OCI-LY1 (cell line): Measurements from ENCODE around the gene MTCL3.

Experiments used
- H2AFZ ChIP-seq: fragments of 200-600 bp; sonication (generic), shearing (Covaris generic); 2 replicates; pipeline ENCODE4 v1.6.0; 2014; ENCODE audit warnings: antibody characterized with exemption, mild to moderate bottlenecking, low read length
- H3F3A ChIP-seq: fragments of 200-600 bp; sonication (generic), shearing (Covaris generic); 2 replicates; pipeline ENCODE4 v1.6.0; 2014; ENCODE audit warnings: mild to moderate bottlenecking, antibody characterized with exemption, low read length, moderate library complexity; ENCODE audit not compliant: insufficient read depth
- H3K27ac ChIP-seq: fragments of 200-600 bp; sonication (generic); 2 replicates; pipeline ENCODE4 v1.5.1; 2014; ENCODE audit warnings: low read length, mixed run types, mild to moderate bottlenecking, low read depth; ENCODE audit not compliant: poor library complexity, severe bottlenecking
- H3K27me3 ChIP-seq: fragments of 200-600 bp; sonication (generic); 2 replicates; pipeline ENCODE4 v1.6.0; 2014; ENCODE audit warnings: antibody characterized with exemption, mild to moderate bottlenecking, low read length, moderate library complexity; ENCODE audit not compliant: insufficient read depth
- H3K36me3 ChIP-seq: fragments of 200-600 bp; sonication (generic); 2 replicates; pipeline ENCODE4 v1.6.1; 2014; ENCODE audit warnings: mild to moderate bottlenecking, antibody characterized with exemption, low read length, moderate library complexity, mixed read lengths; ENCODE audit not compliant: insufficient read depth
- H3K4me1 ChIP-seq: fragments of 200-600 bp; sonication (generic); 2 replicates; pipeline ENCODE4 v1.5.1; 2014; ENCODE audit warnings: mild to moderate bottlenecking, low read length, moderate library complexity; ENCODE audit not compliant: insufficient read depth, severe bottlenecking
- H3K4me2 ChIP-seq: fragments of 200-600 bp; sonication (generic), shearing (Covaris generic); 2 replicates; pipeline ENCODE4 v1.6.1; 2014; ENCODE audit warnings: low read length
- H3K4me3 ChIP-seq: fragments of 200-600 bp; sonication (generic); 2 replicates; pipeline ENCODE4 v1.5.1; 2014; ENCODE audit warnings: low read length, low read depth, mild to moderate bottlenecking, mixed read lengths; ENCODE audit not compliant: poor library complexity, severe bottlenecking
- H3K79me2 ChIP-seq: fragments of 200-600 bp; shearing (Covaris generic); 2 replicates; pipeline ENCODE4 v1.6.1; 2016; ENCODE audit warnings: mixed run types, low read length, mixed read lengths; ENCODE audit not compliant: insufficient read depth
- H3K9ac ChIP-seq: fragments of 200-600 bp; sonication (generic), shearing (Covaris generic); 2 replicates; pipeline ENCODE4 v1.6.1; 2014; ENCODE audit warnings: mild to moderate bottlenecking, low read length, mixed read lengths
- H3K9me2 ChIP-seq: fragments of 200-600 bp; sonication (generic), shearing (Covaris generic); 2 replicates; pipeline ENCODE4 v1.6.1; 2014; ENCODE audit warnings: low read depth, mild to moderate bottlenecking, low read length, mixed read lengths
- H3K9me3 ChIP-seq: fragments of 200-600 bp; shearing (Covaris generic); 2 replicates; pipeline ENCODE4 v1.6.1; 2014; ENCODE audit warnings: low read length, mixed read lengths
- H4K20me1 ChIP-seq: fragments of 200-600 bp; sonication (generic), shearing (Covaris generic); 2 replicates; pipeline ENCODE4 v1.6.0; 2016; ENCODE audit warnings: mild to moderate bottlenecking, low read length; ENCODE audit not compliant: insufficient read depth
- EZH2 ChIP-seq: fragments of 200-600 bp; sonication (generic), shearing (Covaris generic); IDR thresholded peaks from 2 replicates; pipeline ENCODE4 v1.8.0; 2017; ENCODE audit warnings: borderline replicate concordance, mixed run types, mild to moderate bottlenecking, antibody characterized with exemption, low read length, moderate library complexity, mixed read lengths
- TF ChIP-seq, protein P1 (sequence below): fragments of 200-600 bp; sonication (generic), shearing (Covaris generic); IDR thresholded peaks from 2 replicates; pipeline ENCODE4 v1.5.1; 2017; ENCODE audit warnings: mild to moderate bottlenecking, antibody characterized with exemption, low read length, moderate library complexity, mixed read lengths

MTCL3 gene

DNA sequence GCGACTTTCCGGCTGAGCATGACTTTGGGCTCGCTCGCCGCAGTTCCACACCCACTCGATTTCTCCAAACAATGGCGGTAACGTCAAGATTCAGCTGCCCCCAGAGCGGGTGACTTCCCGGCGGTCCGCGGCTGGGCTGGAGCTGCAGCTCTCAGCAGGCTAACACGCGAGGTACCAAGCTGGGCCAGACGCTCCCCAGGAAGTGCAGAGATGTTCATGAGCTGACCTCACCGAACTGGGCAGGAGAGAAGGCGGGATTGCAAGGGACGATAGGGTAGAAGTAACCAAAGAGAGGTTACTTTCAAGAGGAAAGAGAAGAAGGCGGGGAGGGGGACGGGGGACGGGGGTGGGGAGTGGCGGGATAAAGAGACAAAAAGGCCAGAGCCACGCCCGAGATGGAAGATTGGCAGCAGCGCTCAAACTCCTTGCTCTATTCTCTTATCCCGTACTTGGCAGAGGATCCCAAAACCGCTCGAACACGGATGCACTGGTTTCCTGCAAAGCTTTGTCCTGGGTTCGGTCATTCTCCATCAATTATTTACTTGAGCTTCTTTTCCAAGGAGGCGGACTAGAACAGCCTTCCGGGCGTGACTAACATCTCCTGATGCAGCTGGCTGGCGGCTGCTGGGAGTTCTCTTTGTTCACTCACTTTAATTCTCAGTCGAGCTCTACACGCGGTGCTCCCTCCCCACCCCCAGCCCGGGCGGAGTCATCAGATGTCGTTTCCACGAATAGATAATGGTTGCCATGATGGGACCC, at the start of gene MTCL3:
Gene MTCL3 (minus strand): TSS at position 626 of the 759 bp plus-strand sequence.
- H3K79me2 ChIP-seq = no peaks in the 10 kb centered on the region
- H4K20me1 ChIP-seq = no peaks in the 10 kb centered on the region
- H3K9me2 ChIP-seq = no peaks in the 10 kb centered on the region
- TF ChIP-seq, protein P1, sequence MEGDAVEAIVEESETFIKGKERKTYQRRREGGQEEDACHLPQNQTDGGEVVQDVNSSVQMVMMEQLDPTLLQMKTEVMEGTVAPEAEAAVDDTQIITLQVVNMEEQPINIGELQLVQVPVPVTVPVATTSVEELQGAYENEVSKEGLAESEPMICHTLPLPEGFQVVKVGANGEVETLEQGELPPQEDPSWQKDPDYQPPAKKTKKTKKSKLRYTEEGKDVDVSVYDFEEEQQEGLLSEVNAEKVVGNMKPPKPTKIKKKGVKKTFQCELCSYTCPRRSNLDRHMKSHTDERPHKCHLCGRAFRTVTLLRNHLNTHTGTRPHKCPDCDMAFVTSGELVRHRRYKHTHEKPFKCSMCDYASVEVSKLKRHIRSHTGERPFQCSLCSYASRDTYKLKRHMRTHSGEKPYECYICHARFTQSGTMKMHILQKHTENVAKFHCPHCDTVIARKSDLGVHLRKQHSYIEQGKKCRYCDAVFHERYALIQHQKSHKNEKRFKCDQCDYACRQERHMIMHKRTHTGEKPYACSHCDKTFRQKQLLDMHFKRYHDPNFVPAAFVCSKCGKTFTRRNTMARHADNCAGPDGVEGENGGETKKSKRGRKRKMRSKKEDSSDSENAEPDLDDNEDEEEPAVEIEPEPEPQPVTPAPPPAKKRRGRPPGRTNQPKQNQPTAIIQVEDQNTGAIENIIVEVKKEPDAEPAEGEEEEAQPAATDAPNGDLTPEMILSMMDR = no peak
- TF ChIP-seq EZH2 = no peak
- no peaks in the 10 kb centered on the region for H3K9me3 ChIP-seq
- H3K27me3 ChIP-seq = no peaks in the 10 kb centered on the region
- peaks cover 8% of the 10 kb centered on the region for H3K4me1 ChIP-seq
- H3K9ac ChIP-seq = no peak within 1 kb of the TSS
- H3F3A ChIP-seq = no peaks in the 10 kb centered on the region
- H3K4me2 ChIP-seq = no peak within 1 kb of the TSS
- H3K27ac ChIP-seq = no peak within 1 kb of the TSS
- no peak within 1 kb of the TSS for H3K4me3 ChIP-seq
- H3K36me3 ChIP-seq = no peaks in the 10 kb centered on the region
- H2AFZ ChIP-seq = no peak within 1 kb of the TSS

DNA sequence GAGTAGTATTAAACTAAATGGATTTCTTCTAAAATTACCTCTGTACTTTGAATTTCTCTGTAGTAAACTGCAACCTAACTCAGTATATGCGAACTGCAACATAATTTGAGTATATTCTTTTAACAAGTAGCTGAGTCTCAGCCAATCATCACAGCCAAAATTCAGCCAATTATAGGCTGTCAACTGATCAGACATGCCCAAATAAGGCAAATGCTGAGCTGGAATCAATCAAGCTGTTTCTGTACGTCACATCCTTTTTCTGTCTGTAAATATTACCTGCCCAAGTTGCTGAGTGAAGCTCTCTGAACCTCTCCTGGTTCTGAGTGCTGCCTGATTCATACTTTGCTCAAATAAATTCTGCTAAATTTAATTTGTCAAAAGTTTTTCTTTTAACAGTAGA, 48.3 kb upstream of the MTCL3 start:
- Histone ChIP-seq H3K4me1 (no peaks in the 10 kb centered on the region), H2AFZ (no peak overlapping the region), H3K27ac (no peak overlapping the region), H3K4me3 (no peak overlapping the region), H3F3A (no peaks in the 10 kb centered on the region), H3K36me3 (no peaks in the 10 kb centered on the region), H3K27me3 (no peaks in the 10 kb centered on the region), H3K4me2 (no peak overlapping the region), H3K9me2 (no peaks in the 10 kb centered on the region), H4K20me1 (no peaks in the 10 kb centered on the region), H3K9me3 (no peaks in the 10 kb centered on the region), H3K79me2 (no peaks in the 10 kb centered on the region), H3K9ac (no peak overlapping the region)
- TF ChIP-seq, protein P1 = no peak
- TF ChIP-seq EZH2 = no peak

DNA sequence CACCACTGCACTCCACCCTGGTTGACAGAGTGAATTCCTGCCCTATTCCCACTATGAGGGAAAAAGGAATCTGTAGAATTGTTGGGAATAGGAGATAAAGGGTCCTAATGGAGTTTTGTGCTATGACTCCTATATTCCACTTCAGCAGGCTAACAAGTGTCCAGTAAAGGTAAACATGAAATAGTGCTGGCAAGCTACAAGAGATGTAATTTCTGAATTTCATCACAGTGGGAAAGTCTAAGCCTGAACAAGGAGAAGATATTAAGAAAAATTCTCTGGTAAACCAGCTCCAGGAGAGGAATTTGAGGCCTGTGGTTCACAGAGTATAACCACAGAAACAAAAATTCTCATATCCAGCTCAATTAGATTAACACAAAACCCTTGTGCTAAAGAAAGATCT, 47.5 kb upstream of the MTCL3 start:
- no peaks in the 10 kb centered on the region for H3K9me3 ChIP-seq

More for the DNA sequence above, 47.5 kb upstream of the MTCL3 start:
- TF ChIP-seq, protein P1 = no peak
- TF ChIP-seq EZH2 = no peak
- H3K9ac ChIP-seq = no peak overlapping the region
- no peak overlapping the region for H2AFZ ChIP-seq
- no peaks in the 10 kb centered on the region for H3K27me3 ChIP-seq
- H4K20me1 ChIP-seq = no peaks in the 10 kb centered on the region
- no peaks in the 10 kb centered on the region for H3K79me2 ChIP-seq
- H3K36me3 ChIP-seq = no peaks in the 10 kb centered on the region
- no peak overlapping the region for H3K4me3 ChIP-seq
- no peaks in the 10 kb centered on the region for H3F3A ChIP-seq
- H3K27ac ChIP-seq = no peak overlapping the region
- no peaks in the 10 kb centered on the region for H3K9me2 ChIP-seq
- no peak overlapping the region for H3K4me2 ChIP-seq
- no peaks in the 10 kb centered on the region for H3K4me1 ChIP-seq
